ENCODE measurements around the gene AVPR1A.
A peak's percentile ranks its signal among the peaks of the same experiment; 100 is the strongest.

AVPR1A gene

GRCh38 chr12:63138488-63138887 is 12.5 kb downstream of the AVPR1A start:
- ChIA-PET CTCF (no interaction called here), POLR2A (ENCODE audit: low non-redundant PET) (no interaction called here)
- TF ChIP-seq CTCF (conservative IDR thresholded peaks at IDR 0.05; ENCODE audit: low read depth): no peak
- H3K27ac ChIP-seq: no peak overlapping the region
- no peak for DNase-seq (ENCODE audit: low spot score)

GRCh38 chr12:63133981-63134380 is 17.0 kb downstream of the AVPR1A start:
- CTCF ChIA-PET: no interaction called here
- no peak for DNase-seq (ENCODE audit: low spot score)
- no peak for TF ChIP-seq CTCF (conservative IDR thresholded peaks at IDR 0.05; ENCODE audit: low read depth)
- POLR2A ChIA-PET (ENCODE audit: low non-redundant PET): no interaction called here
- H3K27ac ChIP-seq: no peak overlapping the region

GRCh38 chr12:63132201-63132600 is 18.8 kb downstream of the AVPR1A start:
- H3K27ac ChIP-seq: no peak overlapping the region
- TF ChIP-seq CTCF (conservative IDR thresholded peaks at IDR 0.05; ENCODE audit: low read depth): no peak
- CTCF ChIA-PET: no interaction called here
- POLR2A ChIA-PET (ENCODE audit: low non-redundant PET): no interaction called here
- DNase-seq (ENCODE audit: low spot score): no peak

- POLR2A ChIA-PET (ENCODE audit: low non-redundant PET): no interaction called here
- H3K27ac ChIP-seq: no peak overlapping the region
- no peak for DNase-seq (ENCODE audit: low spot score)
- no peak for TF ChIP-seq CTCF (conservative IDR thresholded peaks at IDR 0.05; ENCODE audit: low read depth)
- CTCF ChIA-PET: interaction anchor here (1.2 kb wide), 1 partner anchor 21 kb away, joined by 5 read pairs; the partner anchor contains the start of gene AVPR1A
These were observed 21.1 kb downstream of the AVPR1A start for GRCh38 chr12:63129927-63130326.

- POLR2A ChIA-PET (ENCODE audit: low non-redundant PET): no interaction called here
- CTCF ChIA-PET: no interaction called here
- no peak for DNase-seq (ENCODE audit: low spot score)
- H3K27ac ChIP-seq: no peak overlapping the region
- no peak for TF ChIP-seq CTCF (conservative IDR thresholded peaks at IDR 0.05; ENCODE audit: low read depth)
These were observed 26.2 kb downstream of the AVPR1A start for GRCh38 chr12:63124778-63125177.

- TF ChIP-seq CTCF (conservative IDR thresholded peaks at IDR 0.05; ENCODE audit: low read depth): peak; percentile 80
- POLR2A ChIA-PET (ENCODE audit: low non-redundant PET): no interaction called here
- CTCF ChIA-PET: interaction anchor here (0.6 to 0.9 kb wide), 5 partner anchors 46 to 655 kb away, joined by 3 to 5 read pairs (median 3); no protein-coding TSS in a partner anchor
- no peak overlapping the region for H3K27ac ChIP-seq
- DNase-seq (ENCODE audit: low spot score): peak; percentile 26
These were observed 47.4 kb downstream of the AVPR1A start for GRCh38 chr12:63103494-63104131.

Data from RWPE1 (cell line).